GM19438 (cell line): Measurements from ENCODE around the gene ARSG.
"Not testable (repeated sequence)": the region's sequence is repeated elsewhere in the genome, so short reads cannot be mapped to it uniquely, and the experiment has no call there.

Source experiments
- ATAC-seq: cut with Tn5 transposase; IDR thresholded peaks from one replicate; pipeline ENCODE4 v1.9.1; 2021; ENCODE audit warnings: low read depth; ENCODE audit not compliant: unreplicated experiment

The ARSG gene

DNA sequence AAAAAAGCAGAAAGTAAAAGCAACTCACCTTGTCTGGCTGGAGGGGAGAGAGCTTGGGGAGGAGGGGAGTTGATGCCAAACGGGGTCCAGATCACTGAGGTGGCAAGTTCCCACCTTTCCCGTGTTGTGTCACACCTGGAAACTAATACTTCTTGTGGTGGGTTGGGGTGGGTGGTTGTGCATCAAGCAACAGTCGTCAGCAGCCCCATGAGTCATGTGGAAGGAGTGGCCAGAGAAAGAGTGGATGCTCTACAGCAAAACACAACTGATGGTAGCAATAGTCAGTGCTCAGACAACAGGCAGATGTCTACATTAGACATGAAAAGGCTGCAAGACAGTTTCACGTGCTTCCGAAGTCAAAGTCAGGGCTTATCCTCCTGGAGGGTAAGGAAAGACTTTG is 35.4 kb downstream of the ARSG start:
- no peak for ATAC-seq

DNA sequence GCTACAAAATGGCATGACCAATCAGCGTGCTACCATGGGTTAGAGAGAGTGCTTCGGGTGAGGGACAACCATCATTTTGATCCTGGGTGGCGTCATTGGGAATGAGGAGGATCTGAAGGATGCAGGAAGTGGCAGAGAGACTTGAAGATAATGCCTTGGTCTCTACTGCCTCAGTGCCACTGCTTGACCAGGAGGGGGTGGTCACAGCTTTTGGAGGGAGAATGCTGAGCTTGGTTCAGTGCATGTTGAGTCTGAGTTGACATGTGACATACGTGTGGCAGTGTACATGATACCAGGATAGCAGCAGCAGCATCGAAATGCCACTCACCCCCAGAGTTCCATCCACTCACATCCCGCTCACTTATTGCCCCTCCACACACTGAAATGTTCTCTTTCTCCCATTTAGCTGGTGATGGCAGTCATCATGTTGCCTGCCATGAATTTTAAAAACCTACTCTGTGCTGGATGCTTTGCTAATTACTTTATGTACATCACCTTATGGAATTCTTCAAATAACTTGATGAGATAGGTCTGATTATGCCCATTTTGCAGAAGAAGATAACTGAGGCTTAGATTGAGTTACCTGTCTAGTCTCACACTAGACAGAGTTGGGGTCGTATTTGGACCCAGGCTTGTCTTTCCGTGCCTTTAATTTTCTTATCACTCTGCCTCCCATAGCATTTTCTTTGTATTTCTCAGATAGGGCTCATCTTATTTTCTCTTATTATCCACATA is 36.7 kb downstream of the ARSG start:
- no peak for ATAC-seq

DNA sequence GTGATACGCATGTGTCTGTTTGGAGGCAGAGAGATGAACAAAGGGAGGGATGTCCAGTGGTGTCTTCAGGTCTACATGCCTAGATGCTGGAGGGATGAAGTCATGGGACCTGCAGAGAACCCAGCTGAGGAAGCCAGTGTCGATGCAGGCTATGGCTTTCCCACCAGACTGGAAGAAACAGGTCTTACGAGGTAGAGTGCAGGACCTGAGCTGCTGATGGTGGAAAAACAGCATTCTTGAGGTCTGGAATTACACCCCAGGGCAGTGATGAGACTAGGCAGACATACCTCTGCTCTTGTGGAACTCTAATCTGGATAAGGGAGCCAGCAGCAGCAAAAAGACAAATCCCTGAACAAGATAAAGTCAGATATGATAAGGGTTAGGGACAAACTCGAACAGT is 37.4 kb downstream of the ARSG start:
- no peak for ATAC-seq

DNA sequence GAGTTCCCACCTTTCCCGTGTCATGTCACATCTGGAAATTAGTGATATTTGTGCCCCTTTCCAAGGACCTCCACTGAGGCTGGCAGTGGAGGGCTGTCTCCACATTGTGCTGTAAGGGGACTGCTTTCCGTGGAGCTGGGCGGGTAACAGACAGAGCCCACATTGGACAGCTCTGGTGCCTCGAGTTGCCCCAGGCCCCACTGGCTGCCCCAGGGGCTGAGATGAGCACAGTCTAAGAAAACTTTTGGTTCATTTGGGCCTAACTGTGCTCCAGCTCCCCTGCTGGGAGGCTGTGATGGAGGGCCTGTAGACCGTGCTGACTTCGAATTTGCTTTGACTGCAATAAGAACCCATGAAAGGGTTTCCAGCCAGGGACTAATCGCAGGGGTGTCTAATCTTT is 38.0 kb downstream of the ARSG start:
- ATAC-seq: no peak

DNA sequence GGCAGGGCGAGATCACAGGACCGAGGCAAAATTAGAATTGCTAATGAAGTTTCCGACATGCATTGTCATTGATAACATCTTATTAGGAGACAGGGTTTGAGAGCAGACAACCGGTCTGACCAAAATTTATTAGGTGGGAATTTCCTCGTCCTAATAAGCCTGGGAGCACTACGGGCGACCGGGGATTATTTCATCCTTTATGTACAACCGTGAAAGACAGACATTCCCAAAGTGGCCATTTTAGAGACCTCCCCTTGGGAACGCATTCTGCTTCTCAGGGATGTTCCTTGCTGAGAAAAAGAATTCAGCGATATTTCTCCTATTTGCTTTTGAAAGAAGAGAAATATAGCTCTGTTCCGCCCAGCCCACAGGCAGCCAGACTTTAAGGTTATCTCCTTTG is 40.6 kb downstream of the ARSG start:
- ATAC-seq: not testable (repeated sequence)

DNA sequence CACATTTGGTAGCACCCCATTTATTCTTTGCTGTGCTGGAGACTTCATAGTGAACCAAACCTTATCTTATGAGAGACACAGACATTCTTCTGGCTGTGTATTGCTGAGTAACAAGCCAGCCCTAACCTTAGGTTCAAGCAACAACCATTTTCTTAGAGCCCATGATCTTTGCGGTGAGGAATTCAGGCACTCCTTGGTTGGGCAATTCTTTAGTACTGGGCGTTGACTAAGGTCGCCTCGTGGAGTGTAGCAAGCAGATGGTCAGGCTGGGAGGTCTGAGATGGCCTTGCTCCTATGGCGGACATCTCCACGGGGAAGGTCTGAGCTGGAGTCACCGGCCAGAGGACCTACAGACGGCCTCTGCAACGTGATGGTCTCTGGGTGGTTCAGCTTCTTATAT is 43.1 kb downstream of the ARSG start:
- ATAC-seq: no peak

DNA sequence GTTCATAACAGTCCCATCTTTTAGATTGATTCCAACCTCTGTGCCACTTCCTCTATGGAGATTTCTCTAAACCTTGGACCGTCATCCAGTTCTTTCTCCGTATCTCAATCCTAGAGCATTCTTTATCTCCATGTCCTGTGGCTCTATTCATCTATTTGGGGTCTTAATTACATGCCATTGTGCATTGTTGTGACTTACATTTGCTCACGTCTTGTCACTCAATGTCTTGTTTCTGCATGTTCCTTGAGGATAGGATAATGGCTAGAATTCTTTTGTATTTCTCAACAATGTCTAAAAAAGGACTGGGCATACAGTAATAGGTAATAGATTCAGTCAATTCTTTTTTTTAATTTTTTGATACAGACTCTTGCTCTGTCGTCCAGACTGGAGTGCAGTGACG is 50.2 kb downstream of the ARSG start:
- no peak for ATAC-seq

DNA sequence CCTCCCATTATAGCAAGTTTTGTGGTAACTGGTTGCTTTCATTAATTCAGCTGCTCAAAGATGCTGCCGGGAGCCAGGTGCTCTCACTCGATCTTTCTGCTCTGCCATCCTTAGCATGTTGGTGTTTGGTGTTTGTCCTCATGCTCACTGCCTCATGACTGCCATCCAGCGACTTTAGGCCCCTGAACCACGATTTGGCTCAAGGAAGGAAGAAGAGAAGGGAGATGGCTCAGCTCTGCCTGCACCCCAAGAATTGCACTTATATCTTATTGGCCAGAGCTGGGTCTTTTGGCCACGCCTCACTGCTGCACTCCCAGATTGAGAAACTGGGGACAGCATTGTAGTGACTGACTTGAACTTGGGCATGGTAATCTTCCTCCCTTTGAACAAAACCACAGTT is 52.7 kb downstream of the ARSG start:
- no peak for ATAC-seq

DNA sequence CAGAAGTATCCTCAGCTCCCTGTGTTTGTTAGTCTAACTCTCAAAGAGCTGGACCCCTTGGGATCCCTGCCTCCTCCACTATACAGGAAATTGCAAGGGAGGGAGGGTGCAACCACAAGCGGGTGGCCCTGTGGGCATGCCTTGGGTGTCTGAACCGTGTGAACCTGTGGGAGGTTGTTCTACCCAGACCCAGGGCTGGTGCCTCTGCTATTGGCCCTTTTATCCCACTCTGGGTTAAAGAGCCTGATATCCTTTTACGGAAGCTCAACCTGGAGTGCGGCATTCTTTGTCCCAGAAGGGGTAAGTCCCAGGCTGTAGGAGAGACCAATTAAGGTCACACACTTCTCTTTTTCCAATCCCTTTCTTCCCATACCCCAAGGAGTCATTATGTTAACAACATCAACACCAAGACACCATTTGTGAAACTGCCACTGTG is 53.4 kb downstream of the ARSG start:
- no peak for ATAC-seq

DNA sequence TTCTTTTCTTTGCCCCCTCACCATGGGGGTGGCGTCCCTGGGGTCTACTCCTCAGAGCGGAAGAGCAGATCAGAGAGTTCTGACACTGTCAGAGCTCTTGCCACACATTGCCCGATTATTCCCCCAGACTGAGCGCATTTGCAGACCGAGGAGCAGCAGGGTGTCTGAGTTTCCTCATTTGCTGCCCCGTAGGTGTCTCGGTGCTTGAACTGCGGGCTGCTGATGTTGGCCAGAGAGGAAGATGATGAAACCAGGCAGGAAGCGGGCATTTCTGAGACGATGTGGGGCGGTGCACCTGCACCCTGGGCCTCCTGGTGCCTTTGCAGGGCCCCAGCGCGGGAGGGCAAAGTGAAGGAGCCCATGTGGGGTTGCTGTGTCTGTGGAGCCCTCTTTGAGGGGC is 55.2 kb downstream of the ARSG start:
- no peak for ATAC-seq

DNA sequence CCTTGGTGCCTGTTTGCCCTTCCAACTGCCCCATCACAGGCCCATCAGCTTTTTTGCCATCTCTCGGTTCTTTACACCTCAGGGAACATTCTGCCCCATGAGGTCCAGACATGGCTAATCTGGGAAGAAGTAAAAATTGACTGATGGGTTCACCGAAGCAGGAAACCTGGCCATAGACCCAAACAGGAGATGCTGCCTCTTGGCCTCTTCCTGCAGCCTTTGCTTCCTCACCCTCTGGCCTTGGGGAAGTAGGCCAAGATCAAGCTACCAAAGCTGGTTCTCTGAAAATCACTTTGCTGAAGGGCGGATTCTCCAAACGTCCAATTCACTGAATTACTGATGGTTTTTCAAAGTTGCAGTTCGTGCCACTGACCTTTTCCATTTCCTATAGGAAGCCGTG is 56.1 kb downstream of the ARSG start:
- ATAC-seq: no peak

DNA sequence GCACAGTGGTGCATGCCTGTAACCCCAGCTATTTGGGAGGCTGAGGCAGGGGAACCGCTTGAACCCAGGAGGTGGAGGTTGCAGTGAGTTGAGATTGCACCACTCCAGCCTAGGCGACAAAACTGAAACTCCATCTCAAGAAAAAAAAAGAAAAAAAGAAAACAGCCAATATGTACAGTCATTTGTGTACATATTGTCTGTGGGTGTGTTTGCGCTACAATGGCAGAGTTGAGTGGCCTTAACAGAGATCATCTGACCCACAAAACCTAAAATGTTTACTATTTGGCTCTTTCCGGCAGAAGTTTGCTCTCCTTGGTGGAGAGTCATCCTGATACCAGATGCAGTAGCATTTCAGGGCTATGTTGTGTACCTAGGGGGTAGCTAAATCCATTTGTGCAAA is 57.9 kb downstream of the ARSG start:
- ATAC-seq: peak; percentile 60

DNA sequence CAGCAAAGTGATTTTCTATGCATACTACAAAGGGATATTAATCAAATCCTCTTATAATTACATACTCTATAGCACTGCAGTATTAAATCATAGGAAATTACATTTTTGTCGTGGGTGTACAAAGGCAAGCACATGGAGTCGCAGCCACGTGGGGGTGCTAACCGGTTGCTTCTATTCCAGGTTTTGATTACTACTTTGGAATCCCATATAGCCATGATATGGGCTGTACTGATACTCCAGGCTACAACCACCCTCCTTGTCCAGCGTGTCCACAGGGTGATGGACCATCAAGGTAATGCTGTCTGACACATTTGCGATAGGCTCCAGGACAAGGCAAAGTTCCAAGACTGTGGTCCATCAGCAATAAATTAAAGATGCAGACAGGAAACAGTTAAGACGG is 60.1 kb downstream of the ARSG start:
- ATAC-seq: no peak

DNA sequence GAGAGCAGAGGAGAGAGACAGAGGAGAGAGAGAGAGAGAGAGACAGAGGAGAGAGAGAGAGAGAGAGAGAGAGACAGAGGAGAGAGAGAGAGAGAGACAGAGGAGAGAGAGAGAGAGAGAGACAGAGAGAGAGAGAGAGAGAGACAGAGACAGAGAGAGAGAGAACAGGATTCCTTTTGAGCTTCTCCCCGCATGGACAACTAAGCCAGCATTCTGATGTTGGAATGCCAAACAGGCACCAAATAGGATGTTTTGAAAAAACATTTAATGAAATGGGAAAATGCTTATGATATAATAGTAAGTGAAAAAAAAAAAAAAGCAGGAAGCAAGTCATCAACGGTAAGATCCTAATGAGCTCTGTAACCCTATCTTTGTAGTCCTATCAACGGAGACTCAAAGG is 60.7 kb downstream of the ARSG start:
- no peak for ATAC-seq

DNA sequence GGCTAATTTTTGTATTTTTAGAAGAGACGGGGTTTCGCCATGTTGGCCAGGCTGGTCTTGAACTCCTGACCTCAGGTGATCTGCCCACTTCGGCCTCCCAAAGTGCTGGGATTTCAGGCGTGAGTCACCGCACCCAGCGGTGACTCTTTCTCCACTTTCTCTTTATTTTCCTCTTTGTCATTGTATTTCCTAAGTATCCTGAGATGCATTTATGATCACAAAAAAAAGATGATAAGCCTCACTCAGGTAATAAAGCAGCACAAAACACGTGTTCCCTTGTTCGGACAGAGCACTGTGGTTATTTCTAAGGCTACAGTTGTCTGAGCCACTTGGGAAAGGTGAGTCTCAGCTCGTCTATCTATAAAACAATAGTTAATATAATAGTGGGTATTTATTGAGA is 61.4 kb downstream of the ARSG start:
- ATAC-seq: not testable (repeated sequence)

DNA sequence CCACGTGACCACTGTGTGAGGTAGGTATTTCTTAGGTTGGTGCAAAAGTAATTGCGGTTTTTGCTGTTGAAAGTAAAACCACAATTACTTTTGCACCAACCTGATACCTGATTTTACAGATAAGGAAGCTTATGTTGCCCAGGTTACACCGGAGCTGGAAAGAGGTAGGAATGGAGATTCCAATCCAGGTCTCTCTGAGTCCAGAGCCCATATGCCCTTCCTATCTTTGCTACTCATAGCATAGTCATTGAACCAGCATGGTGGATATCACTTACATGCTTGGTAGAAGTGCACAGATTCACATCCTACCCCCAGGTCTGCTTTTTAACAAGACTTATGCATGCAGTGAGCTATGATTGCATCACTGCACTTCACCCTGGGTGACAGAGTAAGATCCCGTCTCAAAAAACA is 61.8 kb downstream of the ARSG start:
- ATAC-seq: no peak

DNA sequence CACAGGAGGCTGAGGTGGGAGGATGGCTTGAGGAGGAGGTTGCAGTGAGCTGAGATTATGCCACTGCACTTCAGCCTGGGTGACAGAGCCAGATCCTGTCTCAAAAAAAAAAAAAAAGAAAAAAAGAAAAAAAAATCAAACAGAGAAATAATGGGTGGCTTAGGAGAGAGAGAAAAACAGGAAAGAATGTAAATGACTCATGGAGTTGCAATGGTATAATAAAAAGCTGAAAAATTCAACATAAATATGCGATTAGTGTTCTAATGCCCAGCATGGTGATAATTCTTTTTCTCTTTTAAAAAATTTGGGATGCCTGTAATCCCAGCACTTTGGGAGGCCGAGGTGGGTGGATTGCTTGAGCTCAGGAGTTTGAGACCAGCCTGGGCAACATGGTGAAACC is 63.0 kb downstream of the ARSG start:
- ATAC-seq: not testable (repeated sequence)

DNA sequence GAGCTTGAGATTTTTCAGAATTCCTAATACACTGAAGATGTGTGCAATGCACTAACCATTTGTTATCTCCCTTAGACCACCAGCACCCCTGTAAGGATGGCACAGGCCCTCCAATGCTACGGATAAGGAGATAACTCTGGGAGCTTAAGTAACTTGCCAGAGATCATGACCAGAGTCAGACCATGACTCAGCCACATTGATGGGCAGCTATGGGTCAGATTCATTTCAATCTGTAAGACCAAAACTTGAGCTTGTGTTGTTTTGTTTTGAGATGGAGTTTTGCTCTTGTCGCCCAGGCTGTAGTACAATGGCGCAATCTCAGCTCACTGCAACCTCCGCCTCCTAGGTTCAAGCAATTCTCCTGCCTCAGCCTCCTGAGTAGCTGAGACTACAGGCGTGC is 63.8 kb downstream of the ARSG start:
- not testable (repeated sequence) for ATAC-seq

DNA sequence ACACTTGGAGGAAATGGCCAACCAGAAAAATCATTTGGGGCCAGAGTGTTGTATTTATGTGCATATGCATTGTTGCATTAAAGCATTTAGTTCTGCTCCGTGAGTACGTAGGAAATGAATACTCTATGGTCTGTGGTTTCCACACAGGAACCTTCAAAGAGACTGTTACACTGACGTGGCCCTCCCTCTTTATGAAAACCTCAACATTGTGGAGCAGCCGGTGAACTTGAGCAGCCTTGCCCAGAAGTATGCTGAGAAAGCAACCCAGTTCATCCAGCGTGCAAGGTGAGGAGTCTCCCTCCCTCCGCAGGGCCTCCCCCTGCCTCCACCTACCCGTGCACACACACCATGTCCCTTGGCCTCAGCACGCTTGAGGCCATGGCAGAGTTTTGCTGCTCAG is 65.2 kb downstream of the ARSG start:
- ATAC-seq: peak; percentile 76

DNA sequence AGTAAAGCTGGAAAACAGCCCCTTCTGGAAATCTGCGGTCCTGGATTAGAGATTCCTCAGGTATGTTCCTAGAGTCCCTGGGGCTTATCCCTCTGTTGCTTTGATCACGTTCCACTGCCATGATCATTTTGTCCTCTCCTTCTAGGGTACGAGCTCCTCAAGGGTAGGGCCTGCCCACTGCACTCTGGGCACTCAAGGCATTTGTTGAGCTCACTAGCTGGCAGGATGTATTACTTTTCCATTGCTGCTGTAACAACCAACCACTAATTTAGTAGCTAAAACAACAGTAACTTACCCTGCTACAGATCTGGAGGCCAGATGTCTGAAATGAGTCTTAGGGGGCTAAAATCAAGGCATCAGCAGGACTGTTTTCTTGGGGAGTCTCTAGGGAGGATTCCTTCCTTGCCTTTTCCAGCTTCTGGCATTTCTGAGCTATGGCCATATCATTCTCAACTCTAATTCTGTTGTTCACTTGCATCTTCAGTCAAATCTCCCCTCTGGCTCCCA is 65.7 kb downstream of the ARSG start:
- ATAC-seq: no peak

DNA sequence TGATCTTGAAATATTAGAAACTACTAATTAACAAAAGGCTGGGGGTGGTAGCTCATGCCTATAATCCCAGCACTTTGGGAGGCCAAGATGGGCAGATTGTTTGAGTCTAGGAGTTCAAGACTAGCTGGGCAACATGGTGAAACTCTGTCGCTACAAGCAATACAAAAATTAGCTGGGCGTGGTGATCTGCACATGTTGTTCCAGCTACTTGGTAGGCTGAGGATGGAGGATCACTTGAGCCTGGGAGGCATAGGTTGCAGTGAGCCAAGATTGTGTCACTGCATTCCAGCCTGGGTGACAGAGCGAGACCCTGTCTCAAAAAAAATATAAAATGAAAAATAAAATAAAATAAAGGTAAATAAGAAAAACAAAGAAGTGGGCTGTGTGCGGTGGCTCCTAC is 66.6 kb downstream of the ARSG start:
- ATAC-seq: no peak

DNA sequence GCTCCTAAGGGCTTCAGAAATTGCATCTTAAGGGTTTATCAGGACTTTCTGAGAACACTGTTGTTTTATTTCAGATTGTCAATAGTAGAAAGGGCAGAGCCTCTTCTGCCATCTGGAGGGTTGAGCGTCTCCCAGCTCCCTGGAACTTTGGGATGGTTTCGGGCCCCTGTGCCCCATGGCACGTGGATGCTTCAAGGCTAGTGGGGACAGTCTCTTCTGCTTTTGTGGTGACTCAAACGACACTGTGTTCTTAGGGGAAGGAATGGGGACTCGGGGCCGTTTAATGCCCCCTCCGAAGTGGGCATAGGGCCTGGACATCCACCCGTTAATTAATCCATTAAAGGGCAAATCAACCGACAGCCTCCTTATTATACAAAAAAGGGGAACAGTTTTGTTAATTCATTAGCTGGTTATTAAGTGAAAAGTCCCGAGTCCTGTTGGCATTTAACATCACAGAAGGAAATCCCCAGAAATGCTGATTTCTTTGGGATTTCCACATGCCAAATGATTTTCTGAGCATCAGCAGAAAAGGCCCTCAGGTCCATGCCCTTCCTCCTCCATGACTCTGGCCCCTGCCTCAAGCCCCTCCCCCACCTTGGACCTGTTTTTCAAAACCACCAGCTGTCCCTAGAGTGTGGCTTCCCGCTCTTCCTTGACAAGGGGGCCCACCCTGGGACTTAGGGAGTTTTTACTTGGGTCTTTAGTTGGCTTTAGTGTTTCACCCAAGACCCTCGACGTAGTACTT is 68.7 kb downstream of the ARSG start:
- no peak for ATAC-seq
